ENCODE data around the gene IL12RB2. TPM values are rescaled to one million over a fixed set of nuclear protein-coding genes. Genes with fewer than 3 reads are reported as not detected.
"Not testable (repeated sequence)": the region's sequence is repeated elsewhere in the genome, so short reads cannot be mapped to it uniquely, and the experiment has no call there.

The IL12RB2 gene
- total RNA-seq, 8 experiments from 2014 or later, result 0.16 to 4.1 (median 0.61) TPM

DNA sequence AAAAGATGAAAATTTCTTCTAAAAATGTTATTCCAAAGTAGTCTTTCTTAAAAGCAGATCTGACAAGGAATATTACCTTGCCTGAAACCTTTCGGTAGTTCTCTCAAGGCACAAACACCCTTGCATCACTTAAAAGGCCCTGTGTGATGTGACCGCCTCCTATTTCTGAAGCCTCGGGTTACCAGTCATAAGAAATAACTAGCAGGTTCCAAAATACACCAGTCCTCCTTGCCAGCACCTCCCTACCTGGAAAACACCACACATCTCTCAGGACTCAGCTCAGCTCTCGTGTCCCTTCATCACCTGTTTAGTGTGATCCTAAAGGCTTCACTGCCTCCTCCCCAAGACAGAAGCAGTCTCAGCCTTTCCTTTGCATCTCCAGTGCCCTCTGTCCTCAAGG, 86.9 kb downstream of the IL12RB2 start:
- Histone ChIP-seq H3K4me3 (no peak overlapping the region), H3K4me1 (replicated peaks in 1 of 2) (peaks cover 0 to 3% of the 10 kb centered on the region in 2 donors), H3K27ac (no peak overlapping the region)
- 70 to 100% (median 95%) methylated on average over 1 to 4 of the region's 4 CpGs; no CpG with 5 or more reads in 1 of the 10 experiments for WGBS, 10 experiments
- ATAC-seq (replicated peaks in 6 of 8), result no peak
- in situ Hi-C loops (cut with MboI; ENCODE audit: low pct_unique_long_range_greater_than_20kb in 2 of 9, low sequenced_read_pairs in 9 of 9, unreplicated experiment in 9 of 9), result no loop called here

- Histone ChIP-seq H3K27ac (no peak overlapping the region), H3K4me3 (no peak overlapping the region), H3K4me1 (replicated peaks in 1 of 2) (peaks cover 0 to 3% of the 10 kb centered on the region in 2 donors)
- in situ Hi-C loops (cut with MboI; ENCODE audit: low pct_unique_long_range_greater_than_20kb in 2 of 9, low sequenced_read_pairs in 9 of 9, unreplicated experiment in 9 of 9), result no loop called here
- peak in 1 of 8 experiments; percentile 15 for ATAC-seq (replicated peaks in 6 of 8)
- WGBS, 10 experiments, result 0 to 74% (median 60%) methylated on average over 1 to 7 of the region's 7 CpGs
Observed at GRCh38 chr1:67399199-67399993, 91.7 kb downstream of the IL12RB2 start.

GRCh38 chr1:67400029-67400786, 92.5 kb downstream of the IL12RB2 start:
- in situ Hi-C loops (cut with MboI; ENCODE audit: low pct_unique_long_range_greater_than_20kb in 2 of 9, low sequenced_read_pairs in 9 of 9, unreplicated experiment in 9 of 9), result not testable (repeated sequence)
- WGBS, 10 experiments, result 66 to 100% (median 85%) methylated on average over 1 to 12 of the region's 12 CpGs

GRCh38 chr1:67401443-67401842, 93.8 kb downstream of the IL12RB2 start:
- peak in 1 of 8 experiments; percentile 2 for ATAC-seq (replicated peaks in 6 of 8)
- Histone ChIP-seq H3K4me3 (no peak overlapping the region), H3K4me1 (replicated peaks in 1 of 2) (peaks cover 0 to 3% of the 10 kb centered on the region in 2 donors), H3K27ac (no peak overlapping the region)
- in situ Hi-C loops (cut with MboI; ENCODE audit: low pct_unique_long_range_greater_than_20kb in 2 of 9, low sequenced_read_pairs in 9 of 9, unreplicated experiment in 9 of 9), result no loop called here
- WGBS, 10 experiments, result 93 to 100% (median 97%) methylated on average over 1 to 6 of the region's 6 CpGs; no CpG with 5 or more reads in 5 of the 10 experiments

More at GRCh38 chr1:67400029-67400786, 92.5 kb downstream of the IL12RB2 start:
- not testable (repeated sequence) for H3K4me1 ChIP-seq (replicated peaks in 1 of 2); H3K27ac ChIP-seq; H3K4me3 ChIP-seq
- ATAC-seq (replicated peaks in 6 of 8), result peak in 4 of 8 experiments; percentile 10 to 86 (median 68)

- Histone ChIP-seq H3K4me1 (replicated peaks in 1 of 2) (no peaks in the 10 kb centered on the region), H3K4me3 (no peak overlapping the region), H3K27ac (no peak overlapping the region)
- in situ Hi-C loops (cut with MboI; ENCODE audit: low pct_unique_long_range_greater_than_20kb in 2 of 9, low sequenced_read_pairs in 9 of 9, unreplicated experiment in 9 of 9), result no loop called here
- ATAC-seq (replicated peaks in 6 of 8), result peak in 7 of 8 experiments; percentile 35 to 68 (median 53)
- WGBS, 10 experiments, result 24 to 96% (median 72%) methylated on average over 2 to 5 of the region's 5 CpGs; no CpG with 5 or more reads in 2 of the 10 experiments
Observed at GRCh38 chr1:67404212-67404620, 96.5 kb downstream of the IL12RB2 start.

- ATAC-seq (replicated peaks in 6 of 8), result peak in 1 of 8 experiments; percentile 11
- no peak overlapping the region for H3K27ac ChIP-seq
- in situ Hi-C loops (cut with MboI; ENCODE audit: low pct_unique_long_range_greater_than_20kb in 2 of 9, low sequenced_read_pairs in 9 of 9, unreplicated experiment in 9 of 9), result no loop called here
- no peaks in the 10 kb centered on the region for H3K4me1 ChIP-seq (replicated peaks in 1 of 2)
- no peak overlapping the region for H3K4me3 ChIP-seq
- WGBS, 10 experiments, result 50 to 100% (median 81%) methylated on average over 1 to 3 of the region's 3 CpGs
Observed at GRCh38 chr1:67405473-67406245, 98.0 kb downstream of the IL12RB2 start.

- ATAC-seq (replicated peaks in 6 of 8), result no peak
- 23 to 100% (median 96%) methylated on average over 1 to 5 of the region's 5 CpGs for WGBS, 10 experiments
- in situ Hi-C loops (cut with MboI; ENCODE audit: low pct_unique_long_range_greater_than_20kb in 2 of 9, low sequenced_read_pairs in 9 of 9, unreplicated experiment in 9 of 9), result no loop called here
Observed at GRCh38 chr1:67407498-67407897, 99.8 kb downstream of the IL12RB2 start.

DNA sequence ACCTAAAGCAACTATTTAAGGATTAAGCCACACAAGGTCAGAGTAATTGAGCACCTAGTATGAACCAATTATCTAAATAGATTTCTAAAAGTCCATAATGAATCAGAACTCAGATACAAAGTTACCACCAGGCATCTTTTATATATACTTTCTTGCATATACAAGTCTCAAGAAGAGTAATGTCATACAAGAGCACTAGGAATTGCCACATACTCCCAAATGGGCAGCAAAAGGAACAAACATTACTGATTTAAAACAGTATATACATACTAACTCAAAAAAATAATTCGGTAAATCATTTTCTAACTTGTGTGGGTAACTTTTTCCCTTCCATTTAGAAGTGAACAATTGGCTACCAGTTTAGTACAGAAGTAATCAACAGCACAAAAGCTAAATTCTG, 100.5 kb downstream of the IL12RB2 start:
- H3K4me1 ChIP-seq (replicated peaks in 1 of 2), result no peaks in the 10 kb centered on the region
- in situ Hi-C loops (cut with MboI; ENCODE audit: low pct_unique_long_range_greater_than_20kb in 2 of 9, low sequenced_read_pairs in 9 of 9, unreplicated experiment in 9 of 9), result no loop called here
- WGBS, 10 experiments, result 86 to 100% (median 100%) methylated on average over 1 of the region's 1 CpG; no CpG with 5 or more reads in 2 of the 10 experiments
- no peak overlapping the region for H3K4me3 ChIP-seq
- no peak overlapping the region for H3K27ac ChIP-seq
- no peak for ATAC-seq (replicated peaks in 6 of 8)

More at GRCh38 chr1:67407498-67407897, 99.8 kb downstream of the IL12RB2 start:
- no peaks in the 10 kb centered on the region for H3K4me1 ChIP-seq (replicated peaks in 1 of 2)
- H3K27ac ChIP-seq, result no peak overlapping the region
- no peak overlapping the region for H3K4me3 ChIP-seq

GRCh38 chr1:67413101-67413500, 105.4 kb downstream of the IL12RB2 start:
- WGBS, 10 experiments, result 0 to 100% (median 92%) methylated on average over 1 to 2 of the region's 2 CpGs; no CpG with 5 or more reads in 5 of the 10 experiments
- H3K4me3 ChIP-seq; H3K27ac ChIP-seq; ATAC-seq (replicated peaks in 6 of 8); H3K4me1 ChIP-seq (replicated peaks in 1 of 2); in situ Hi-C loops (cut with MboI; ENCODE audit: low pct_unique_long_range_greater_than_20kb in 2 of 9, low sequenced_read_pairs in 9 of 9, unreplicated experiment in 9 of 9): not testable (repeated sequence)

DNA sequence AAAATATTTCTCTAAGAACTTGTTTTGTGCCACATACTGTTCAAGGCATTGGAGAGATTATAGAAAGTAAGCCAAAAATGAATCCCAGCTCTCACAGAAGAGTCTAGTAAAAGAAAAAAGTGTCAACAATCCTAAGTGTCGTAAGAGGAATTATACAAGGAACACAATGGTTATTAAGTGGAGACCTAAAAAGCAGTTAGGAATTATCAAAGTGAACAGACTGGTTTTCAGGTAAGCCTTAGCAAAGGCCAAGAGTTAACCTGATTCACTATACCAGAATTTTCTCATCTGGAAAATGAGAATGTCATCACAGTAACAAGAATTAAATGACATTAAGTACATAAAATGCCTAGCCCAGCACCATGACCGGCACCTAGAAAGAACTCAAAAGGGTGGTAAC, 106.9 kb downstream of the IL12RB2 start:
- no peak for ATAC-seq (replicated peaks in 6 of 8)
- in situ Hi-C loops (cut with MboI; ENCODE audit: low pct_unique_long_range_greater_than_20kb in 2 of 9, low sequenced_read_pairs in 9 of 9, unreplicated experiment in 9 of 9), result no loop called here
- Histone ChIP-seq H3K4me1 (replicated peaks in 1 of 2) (no peaks in the 10 kb centered on the region), H3K4me3 (no peak overlapping the region), H3K27ac (no peak overlapping the region)
- WGBS, 10 experiments, result 91 to 100% (median 100%) methylated on average over 1 to 2 of the region's 2 CpGs; no CpG with 5 or more reads in 1 of the 10 experiments

DNA sequence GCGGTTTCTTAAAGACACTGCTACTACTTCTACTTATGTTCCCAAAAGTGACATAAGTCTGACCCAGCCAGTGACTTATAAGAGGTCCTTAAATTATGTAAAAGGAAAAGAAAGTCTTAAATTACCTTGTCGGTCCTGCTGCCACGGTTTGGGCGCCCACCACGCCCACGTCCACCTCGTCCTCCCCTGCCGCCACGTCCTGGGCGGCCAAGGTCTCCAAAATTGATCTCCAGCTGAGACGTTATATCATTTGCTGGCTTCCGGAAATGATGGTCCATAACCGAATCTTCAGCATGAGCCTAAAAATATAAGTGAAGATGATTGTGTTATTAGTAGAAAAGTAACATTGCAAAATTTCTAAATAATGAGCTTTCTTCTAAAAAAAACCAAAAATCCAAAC, 107.4 kb downstream of the IL12RB2 start:
- ATAC-seq (replicated peaks in 6 of 8), result no peak
- Histone ChIP-seq H3K4me1 (replicated peaks in 1 of 2) (no peaks in the 10 kb centered on the region), H3K4me3 (no peak overlapping the region), H3K27ac (no peak overlapping the region)
- WGBS, 10 experiments, result 80 to 100% (median 96%) methylated on average over 1 to 13 of the region's 13 CpGs; no CpG with 5 or more reads in 1 of the 10 experiments
- in situ Hi-C loops (cut with MboI; ENCODE audit: low pct_unique_long_range_greater_than_20kb in 2 of 9, low sequenced_read_pairs in 9 of 9, unreplicated experiment in 9 of 9), result no loop called here

DNA sequence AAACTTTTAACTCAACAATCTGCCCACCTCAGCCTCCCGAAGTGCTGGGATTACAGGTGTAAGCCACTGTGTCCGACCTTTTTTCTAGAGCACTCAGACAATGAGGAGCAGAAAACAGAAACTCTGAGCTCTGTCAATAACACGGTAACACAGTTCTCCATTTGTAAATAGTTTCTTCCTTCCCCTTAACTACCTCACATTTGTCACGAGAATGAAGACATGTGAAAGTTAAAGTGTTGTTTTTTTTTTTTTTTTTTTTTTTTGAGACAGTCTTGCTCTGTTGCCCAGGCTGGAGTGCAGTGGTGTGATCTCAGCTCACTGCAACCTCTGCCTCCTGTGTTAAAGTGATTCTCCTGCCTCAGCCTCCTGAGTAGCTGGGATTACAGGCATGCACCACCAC, 110.1 kb downstream of the IL12RB2 start:
- WGBS, 10 experiments, result 88 to 100% (median 94%) methylated on average over 1 to 4 of the region's 4 CpGs; no CpG with 5 or more reads in 2 of the 10 experiments
- H3K4me3 ChIP-seq; ATAC-seq (replicated peaks in 6 of 8); H3K4me1 ChIP-seq (replicated peaks in 1 of 2); H3K27ac ChIP-seq; in situ Hi-C loops (cut with MboI; ENCODE audit: low pct_unique_long_range_greater_than_20kb in 2 of 9, low sequenced_read_pairs in 9 of 9, unreplicated experiment in 9 of 9): not testable (repeated sequence)

Measured in motor neuron (in vitro differentiated cells).